KBM-7 (cell line): ENCODE data around the gene GNL3.
A peak's percentile ranks its signal among the peaks of the same experiment; 100 is the strongest.
"Not testable (repeated sequence)": the region's sequence is repeated elsewhere in the genome, so short reads cannot be mapped to it uniquely, and the experiment has no call there.

Experiments used
- DNase-seq: peaks from one replicate; pipeline ENCODE4 v3.0.0-alpha.2; 2015
- in situ Hi-C: fragments of 300-500 bp; cut with MboI; formaldehyde crosslinking; loops from 2 replicates; pipeline ENCODE4 v1.14.3; 2020; ENCODE audit warnings: low sequenced_read_pairs, low pct_unique_long_range_greater_than_20kb, mixed read lengths

GNL3 gene

GRCh38 chr3:52685709-52686691 lies at the start of gene GNL3, which contains the start of gene PBRM1:
Gene GNL3 (plus strand): TSS chr3:52686032. CDS start chr3:52686093, 61 bp downstream.
Gene PBRM1 (minus strand): TSS chr3:52685913.
- in situ Hi-C loops = no loop called here

GRCh38 chr3:52636673-52637072 lies 49.2 kb upstream of the GNL3 start:
- peak; percentile 3 for DNase-seq
- in situ Hi-C loops = no loop called here

More at GRCh38 chr3:52685709-52686691, at the start of gene GNL3, which contains the start of gene PBRM1:
- peak; percentile 96 for DNase-seq

- DNase-seq = no peak
- in situ Hi-C loops = no loop called here
Observed at GRCh38 chr3:52645549-52645948, 40.3 kb upstream of the GNL3 start.

GRCh38 chr3:52649461-52650210 lies 36.2 kb upstream of the GNL3 start:
- no peak for DNase-seq
- in situ Hi-C loops = no loop called here

GRCh38 chr3:52650439-52650838 lies 35.4 kb upstream of the GNL3 start:
- DNase-seq = no peak
- in situ Hi-C loops = no loop called here

- in situ Hi-C loops = no loop called here
- DNase-seq = no peak
Observed at GRCh38 chr3:52651592-52651991, 34.2 kb upstream of the GNL3 start.

GRCh38 chr3:52655895-52656294 lies 29.9 kb upstream of the GNL3 start:
- no peak for DNase-seq
- in situ Hi-C loops = no loop called here

- DNase-seq = no peak
- in situ Hi-C loops = no loop called here
Observed at GRCh38 chr3:52660046-52660445, 25.8 kb upstream of the GNL3 start.

- in situ Hi-C loops = no loop called here
- DNase-seq = no peak
Observed at GRCh38 chr3:52663098-52663497, 22.7 kb upstream of the GNL3 start.

GRCh38 chr3:52670621-52671521 lies 15.0 kb upstream of the GNL3 start:
- in situ Hi-C loops = no loop called here
- peak; percentile 90 for DNase-seq

GRCh38 chr3:52671676-52672075 lies 14.2 kb upstream of the GNL3 start:
- no peak for DNase-seq
- in situ Hi-C loops = no loop called here

- in situ Hi-C loops, DNase-seq: not testable (repeated sequence)
Observed at GRCh38 chr3:52676201-52676600, 9.6 kb upstream of the GNL3 start.

GRCh38 chr3:52678265-52679198 lies 7.3 kb upstream of the GNL3 start:
- in situ Hi-C loops = no loop called here
- no peak for DNase-seq

GRCh38 chr3:52679199-52679538 lies 6.7 kb upstream of the GNL3 start:
- DNase-seq = no peak
- in situ Hi-C loops = no loop called here

- in situ Hi-C loops = no loop called here
Observed at GRCh38 chr3:52679811-52680210, 6.0 kb upstream of the GNL3 start.

GRCh38 chr3:52681596-52681995 lies 4.2 kb upstream of the GNL3 start:
- in situ Hi-C loops = no loop called here
- DNase-seq = no peak

More at GRCh38 chr3:52679811-52680210, 6.0 kb upstream of the GNL3 start:
- DNase-seq = no peak

- DNase-seq = peak; percentile 57
- in situ Hi-C loops = no loop called here
Observed at GRCh38 chr3:52682016-52682415, 3.8 kb upstream of the GNL3 start.

GRCh38 chr3:52683611-52684010 lies 2.2 kb upstream of the GNL3 start:
- in situ Hi-C loops = no loop called here
- no peak for DNase-seq
